Naive thymus-derived CD4-positive, alpha-beta T cell (primary cell): ENCODE measurements around the gene ANGPTL3. TPM values are rescaled to one million over a fixed set of nuclear protein-coding genes. Genes with fewer than 3 reads are reported as not detected.

ENCODE experiments used
- ATAC-seq: fragments of 150-1000 bp; cut with Tn5 transposase; 2 replicates; pipeline ENCODE4 v1.10.0; 2021; ENCODE audit warnings: mild to moderate bottlenecking, moderate library complexity
- CTCF ChIA-PET: fragments of 350-600 bp; sonication (Branson Sonifier 250); formaldehyde crosslinking; loops from one replicate; lab custom pipeline; 2021; ENCODE audit warnings: antibody characterized with exemption; lab: Charles Lee
- POLR2A ChIA-PET: fragments of 350-600 bp; sonication (Branson Sonifier 250); formaldehyde crosslinking; loops from one replicate; lab custom pipeline; 2021; ENCODE audit warnings: antibody characterized with exemption, inconsistent platforms; lab: Charles Lee
- DNase-seq, 9 donors: peaks; one replicate each; pipeline versions ENCODE4 v3.0.0 to v3.0.0-alpha.2; 2020 to 2022; ENCODE audit warnings: mixed read lengths in 1 of 9
- H3K27ac ChIP-seq: one replicate; pipeline ENCODE4 v1.7.0; 2013; ENCODE audit warnings: mild to moderate bottlenecking, low read depth, low read length, moderate library complexity
- H3K27me3 ChIP-seq, 2 donors: one replicate each; pipeline ENCODE4 v1.7.0; 2013; ENCODE audit warnings: low read length in 2 of 2, mild to moderate bottlenecking in 2 of 2, moderate library complexity in 2 of 2; ENCODE audit not compliant: control insufficient read depth in 2 of 2, insufficient read depth in 2 of 2
- H3K36me3 ChIP-seq, 3 experiments: 1 replicate in 2 of 3; 2 replicates in 1 of 3; pipeline ENCODE4 v1.7.0; 2013; ENCODE audit warnings: low read length in 3 of 3, mild to moderate bottlenecking in 3 of 3, moderate library complexity in 1 of 3; ENCODE audit not compliant: insufficient read depth in 3 of 3, control insufficient read depth in 2 of 3
- H3K4me1 ChIP-seq, 2 donors: one replicate each; pipeline ENCODE4 v1.7.0; 2013; ENCODE audit warnings: low read length in 2 of 2, mild to moderate bottlenecking in 2 of 2, moderate library complexity in 1 of 2; ENCODE audit not compliant: control insufficient read depth in 2 of 2, insufficient read depth in 2 of 2
- H3K4me3 ChIP-seq: 2 replicates; pipeline ENCODE4 v1.7.0; 2013; ENCODE audit warnings: mild to moderate bottlenecking, low read length
- H3K9me3 ChIP-seq, 3 experiments: 1 replicate in 2 of 3; 2 replicates in 1 of 3; pipeline ENCODE4 v1.7.0; 2013; ENCODE audit warnings: low read length in 3 of 3; ENCODE audit not compliant: control insufficient read depth in 2 of 3
- H3K27ac Mint-ChIP-seq, 9 donors: one replicate each; pipeline ENCODE4 v1.8.0; 2020 to 2022; ENCODE audit warnings: mixed read lengths in 9 of 9, mild to moderate bottlenecking in 8 of 9, moderate library complexity in 5 of 9, inconsistent platforms in 2 of 9
- H3K27me3 Mint-ChIP-seq, 5 donors: one replicate each; pipeline ENCODE4 v1.8.0; 2021 to 2022; ENCODE audit warnings: mixed read lengths in 5 of 5, mild to moderate bottlenecking in 1 of 5
- H3K36me3 Mint-ChIP-seq, 5 donors: one replicate each; pipeline ENCODE4 v1.8.0; 2020 to 2022; ENCODE audit warnings: mixed read lengths in 5 of 5, mild to moderate bottlenecking in 3 of 5, inconsistent platforms in 1 of 5
- H3K4me1 Mint-ChIP-seq, 7 donors: one replicate each; pipeline ENCODE4 v1.8.0; 2020 to 2022; ENCODE audit warnings: mixed read lengths in 7 of 7, mild to moderate bottlenecking in 3 of 7, inconsistent platforms in 1 of 7
- H3K4me3 Mint-ChIP-seq, 10 donors: one replicate each; pipeline ENCODE4 v1.8.0; 2020 to 2022; ENCODE audit warnings: mild to moderate bottlenecking in 10 of 10, mixed read lengths in 10 of 10, moderate library complexity in 6 of 10, inconsistent platforms in 2 of 10
- H3K9me3 Mint-ChIP-seq, 11 donors: one replicate each; pipeline ENCODE4 v1.8.0; 2020 to 2022; ENCODE audit warnings: mixed read lengths in 11 of 11, mild to moderate bottlenecking in 4 of 11, inconsistent platforms in 1 of 11, moderate library complexity in 1 of 11
- intact Hi-C, 2 donors: fragments of 100-400 bp; cut with micrococcal nuclease; formaldehyde crosslinking; loops; one replicate each; pipeline ENCODE4 v1.15.1; 2023
- polyA plus RNA-seq, 2 donors: library from polyadenylated mRNA; unstranded; fragments of 300-500 nt; fragmentation: Illumina TruSeq; gene quantifications; one replicate each; pipeline ENCODE4 v1.2.3, GENCODE V29; 2021
- total RNA-seq, 6 experiments: library from RNA in 5 of 6; stranded (reverse) in 5 of 6; gene quantifications; 1 replicate in 5 of 6; 2 replicates in 1 of 6; pipeline ENCODE4 v1.2.3 and lab custom pipeline; 2021 to 2026

The ANGPTL3 gene
- total and polyA plus RNA-seq, 7 experiments from 2014 or later, result not detected

- H3K27me3 ChIP-seq, result no peaks in the 10 kb centered on the region
- H3K4me3 ChIP-seq, result no peak overlapping the region
- Mint-ChIP-seq H3K36me3 (peaks cover 0 to 31% (median 14%) of the 10 kb centered on the region in 5 donors), H3K27ac (no peak overlapping the region), H3K4me3 (no peak overlapping the region), H3K27me3 (no peaks in the 10 kb centered on the region), H3K9me3 (peaks cover 0 to 3% (median 0%) of the 10 kb centered on the region in 11 donors), H3K4me1 (no peaks in the 10 kb centered on the region)
- H3K36me3 ChIP-seq, result no peaks in the 10 kb centered on the region
- H3K9me3 ChIP-seq, result no peaks in the 10 kb centered on the region
- intact Hi-C loops, result no loop called here
- ChIA-PET POLR2A (no interaction called here), CTCF (no interaction called here)
- no peaks in the 10 kb centered on the region for H3K4me1 ChIP-seq
- ATAC-seq (no peak), DNase-seq (no peak)
- H3K27ac ChIP-seq, result no peak overlapping the region
Measured at GRCh38 chr1:62613325-62613727, 16.0 kb downstream of the ANGPTL3 start.

GRCh38 chr1:62613890-62614289, 16.6 kb downstream of the ANGPTL3 start:
- Histone ChIP-seq H3K36me3 (no peaks in the 10 kb centered on the region), H3K27me3 (no peaks in the 10 kb centered on the region), H3K4me3 (no peak overlapping the region), H3K27ac (no peak overlapping the region), H3K4me1 (no peaks in the 10 kb centered on the region), H3K9me3 (no peaks in the 10 kb centered on the region)
- Mint-ChIP-seq H3K27ac (no peak overlapping the region), H3K27me3 (no peaks in the 10 kb centered on the region), H3K9me3 (peaks cover 0 to 3% (median 0%) of the 10 kb centered on the region in 11 donors), H3K4me1 (no peaks in the 10 kb centered on the region), H3K4me3 (no peak overlapping the region), H3K36me3 (peaks cover 0 to 37% (median 19%) of the 10 kb centered on the region in 5 donors)
- intact Hi-C loops, result no loop called here
- ATAC-seq (no peak), DNase-seq (no peak)
- ChIA-PET POLR2A (no interaction called here), CTCF (no interaction called here)

DNA sequence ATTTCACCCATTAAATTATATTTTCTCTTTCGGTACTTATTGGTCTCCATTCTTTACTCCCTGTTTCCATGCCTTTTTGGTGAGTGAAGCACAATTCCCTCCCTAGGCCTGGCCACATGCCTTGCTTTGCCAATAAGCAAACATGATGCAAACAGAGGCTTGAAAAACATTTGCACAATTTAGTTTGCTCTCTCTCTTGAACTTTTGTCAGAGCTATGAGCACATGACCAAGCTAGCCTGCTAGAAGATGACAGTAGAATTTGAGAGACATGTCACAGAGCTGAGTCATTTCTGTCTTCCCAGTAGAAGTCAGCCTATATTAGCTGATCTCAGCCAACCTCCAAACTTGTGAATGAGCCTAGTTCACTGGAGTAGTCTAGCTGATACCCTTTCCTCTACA, 24.6 kb downstream of the ANGPTL3 start:
- no peaks in the 10 kb centered on the region for H3K27me3 ChIP-seq
- no peak overlapping the region for H3K27ac Mint-ChIP-seq
- no peaks in the 10 kb centered on the region for H3K36me3 ChIP-seq
- H3K4me1 Mint-ChIP-seq, result peaks cover 0 to 8% (median 0%) of the 10 kb centered on the region in 7 donors
- no peaks in the 10 kb centered on the region for H3K27me3 Mint-ChIP-seq
- intact Hi-C loops, result no loop called here
- peaks cover 0 to 36% (median 22%) of the 10 kb centered on the region in 5 donors for H3K36me3 Mint-ChIP-seq
- peak; percentile 32 for ATAC-seq
- no peak overlapping the region for H3K4me3 ChIP-seq
- no peaks in the 10 kb centered on the region for H3K9me3 Mint-ChIP-seq
- no peak overlapping the region for H3K4me3 Mint-ChIP-seq
- no peak for DNase-seq
- POLR2A ChIA-PET, result no interaction called here
- CTCF ChIA-PET, result no interaction called here
- H3K27ac ChIP-seq, result no peak overlapping the region
- H3K9me3 ChIP-seq, result no peaks in the 10 kb centered on the region
- H3K4me1 ChIP-seq, result no peaks in the 10 kb centered on the region

GRCh38 chr1:62625415-62625814, 28.1 kb downstream of the ANGPTL3 start:
- Histone ChIP-seq H3K27ac (no peak overlapping the region), H3K9me3 (no peaks in the 10 kb centered on the region), H3K36me3 (peaks cover 0 to 2% (median 0%) of the 10 kb centered on the region in 3 experiments), H3K27me3 (no peaks in the 10 kb centered on the region), H3K4me3 (no peak overlapping the region), H3K4me1 (no peaks in the 10 kb centered on the region)
- Mint-ChIP-seq H3K4me1 (peaks cover 0 to 8% (median 0%) of the 10 kb centered on the region in 7 donors), H3K9me3 (no peaks in the 10 kb centered on the region), H3K4me3 (no peak overlapping the region), H3K27ac (no peak overlapping the region), H3K36me3 (peaks cover 0 to 24% (median 5%) of the 10 kb centered on the region in 5 donors), H3K27me3 (no peaks in the 10 kb centered on the region)
- no peak for ATAC-seq
- intact Hi-C loops, result no loop called here
- CTCF ChIA-PET, result no interaction called here
- no peak for DNase-seq
- POLR2A ChIA-PET, result no interaction called here

DNA sequence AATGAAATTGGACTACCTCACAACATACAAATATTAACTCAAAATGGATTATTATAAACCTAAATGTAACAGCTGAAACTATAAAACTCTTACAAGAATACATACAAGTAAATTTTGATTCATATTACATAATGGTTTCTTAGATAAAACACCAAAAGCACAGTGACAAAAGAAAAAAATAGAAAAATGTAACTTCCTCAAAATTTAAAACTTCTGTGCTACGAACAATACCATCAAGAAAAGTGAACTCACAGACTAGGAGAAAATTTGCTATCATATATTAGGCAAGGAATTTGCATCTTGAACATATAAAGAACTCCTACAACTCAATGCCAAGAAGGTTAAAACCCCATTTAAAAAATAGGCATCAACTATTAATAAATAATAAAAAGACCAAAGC, 31.2 kb downstream of the ANGPTL3 start:
- ChIA-PET CTCF (interaction anchor here (0.6 kb wide), 1 partner anchor 86 kb away, joined by 3 read pairs; no protein-coding TSS in a partner anchor), POLR2A (no interaction called here)
- H3K36me3 Mint-ChIP-seq, result peaks cover 1 to 49% (median 23%) of the 10 kb centered on the region in 5 donors
- H3K4me3 ChIP-seq, result no peak overlapping the region
- no peak for DNase-seq
- H3K4me1 Mint-ChIP-seq, result peaks cover 0 to 7% (median 0%) of the 10 kb centered on the region in 7 donors
- H3K27me3 ChIP-seq, result no peaks in the 10 kb centered on the region
- peaks cover 0 to 7% (median 0%) of the 10 kb centered on the region in 3 experiments for H3K36me3 ChIP-seq
- no peaks in the 10 kb centered on the region for H3K4me1 ChIP-seq
- H3K4me3 Mint-ChIP-seq, result no peak overlapping the region
- no peaks in the 10 kb centered on the region for H3K9me3 ChIP-seq
- H3K9me3 Mint-ChIP-seq, result no peaks in the 10 kb centered on the region
- no peak for ATAC-seq
- H3K27me3 Mint-ChIP-seq, result no peaks in the 10 kb centered on the region
- no peak overlapping the region for H3K27ac ChIP-seq
- no peak overlapping the region for H3K27ac Mint-ChIP-seq
- intact Hi-C loops, result no loop called here

DNA sequence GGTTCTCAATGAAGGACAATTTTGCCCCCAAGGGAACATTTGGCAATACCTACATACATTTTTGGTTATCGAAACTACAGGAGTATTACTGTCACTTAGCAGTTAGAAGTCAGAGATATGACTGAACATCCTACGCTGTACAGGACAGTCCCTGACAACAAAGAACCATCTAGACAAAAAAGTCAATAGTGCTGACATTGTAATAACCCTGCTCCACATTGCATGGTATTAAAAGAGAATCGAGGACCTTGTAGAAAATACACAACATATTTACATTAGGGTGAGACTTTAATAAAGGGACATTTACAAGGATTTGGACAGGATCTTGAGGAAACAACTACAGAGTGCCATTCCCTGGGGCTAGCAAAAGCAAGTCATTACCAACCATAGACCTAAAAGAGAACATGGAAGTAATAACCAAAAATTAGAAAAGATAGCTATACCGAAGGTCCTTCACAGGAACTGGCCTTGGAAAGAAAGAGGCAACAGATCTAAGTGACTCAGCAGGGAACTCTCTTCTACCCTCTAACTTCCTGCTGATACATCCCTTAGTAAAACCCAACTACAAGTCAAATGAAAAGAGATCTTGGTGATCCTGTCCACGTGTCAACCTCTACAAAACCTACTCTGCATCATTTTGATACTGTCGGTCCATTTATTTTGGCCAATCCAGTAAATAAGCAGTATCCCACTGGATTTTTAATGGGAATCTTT, 40.2 kb downstream of the ANGPTL3 start:
- Mint-ChIP-seq H3K9me3 (peaks cover 0 to 2% (median 0%) of the 10 kb centered on the region in 11 donors), H3K27ac (no peak overlapping the region), H3K27me3 (no peaks in the 10 kb centered on the region), H3K4me1 (no peaks in the 10 kb centered on the region), H3K36me3 (peaks cover 1 to 32% (median 14%) of the 10 kb centered on the region in 5 donors), H3K4me3 (no peak overlapping the region)
- DNase-seq (no peak), ATAC-seq (no peak)
- Histone ChIP-seq H3K27ac (no peak overlapping the region), H3K36me3 (peaks cover 0 to 7% (median 0%) of the 10 kb centered on the region in 3 experiments), H3K9me3 (no peaks in the 10 kb centered on the region), H3K27me3 (no peaks in the 10 kb centered on the region), H3K4me1 (no peaks in the 10 kb centered on the region), H3K4me3 (no peak overlapping the region)
- ChIA-PET POLR2A (no interaction called here), CTCF (no interaction called here)
- intact Hi-C loops, result no loop called here

- H3K36me3 ChIP-seq, result no peaks in the 10 kb centered on the region
- CTCF ChIA-PET, result no interaction called here
- H3K4me3 ChIP-seq, result no peak overlapping the region
- DNase-seq, result no peak
- POLR2A ChIA-PET, result no interaction called here
- H3K27ac ChIP-seq, result no peak overlapping the region
- no peaks in the 10 kb centered on the region for H3K27me3 ChIP-seq
- intact Hi-C loops, result loop anchor here in 1 of 2 donors (2.0 kb wide), 1 partner anchor 44 kb away; no protein-coding TSS in a partner anchor
- H3K9me3 ChIP-seq, result no peaks in the 10 kb centered on the region
- Mint-ChIP-seq H3K27me3 (no peaks in the 10 kb centered on the region), H3K9me3 (peaks cover 0 to 6% (median 0%) of the 10 kb centered on the region in 11 donors), H3K4me1 (no peaks in the 10 kb centered on the region), H3K27ac (no peak overlapping the region), H3K36me3 (peaks cover 5 to 31% (median 18%) of the 10 kb centered on the region in 5 donors), H3K4me3 (no peak overlapping the region)
- no peak for ATAC-seq
- no peaks in the 10 kb centered on the region for H3K4me1 ChIP-seq
Measured at GRCh38 chr1:62643283-62643682, 46.0 kb downstream of the ANGPTL3 start.
